Activated CD8-positive, alpha-beta memory T cell treated with anti-CD3 and anti-CD28 coated beads, Interleukin-2, amount 50 U/mL, for 1 hour (primary cell): ENCODE data around the gene NHSL1.

Experiments
- DNase-seq: peaks from one replicate; pipeline ENCODE4 v3.0.0-alpha.2; 2020; ENCODE audit errors: extremely low read depth

Gene NHSL1

DNA sequence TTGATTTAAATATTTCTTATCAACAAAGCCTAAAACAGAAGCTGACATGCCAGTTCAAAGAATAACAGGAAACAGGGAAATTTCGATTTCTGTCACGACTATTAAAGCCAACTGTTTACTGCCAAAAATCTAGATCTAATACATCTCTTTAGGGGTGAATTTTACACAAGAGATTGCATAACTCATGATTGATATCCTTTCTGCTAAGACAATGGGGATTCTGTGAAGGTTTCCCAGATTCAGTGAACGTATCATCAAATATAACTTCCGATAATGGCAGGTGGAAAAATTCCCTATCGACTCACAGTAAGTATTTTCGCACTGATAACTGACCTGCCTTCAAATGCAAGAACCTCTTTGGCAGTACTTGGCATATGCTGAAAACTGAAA, 42.9 kb downstream of the NHSL1 start:
- DNase-seq = no peak

DNA sequence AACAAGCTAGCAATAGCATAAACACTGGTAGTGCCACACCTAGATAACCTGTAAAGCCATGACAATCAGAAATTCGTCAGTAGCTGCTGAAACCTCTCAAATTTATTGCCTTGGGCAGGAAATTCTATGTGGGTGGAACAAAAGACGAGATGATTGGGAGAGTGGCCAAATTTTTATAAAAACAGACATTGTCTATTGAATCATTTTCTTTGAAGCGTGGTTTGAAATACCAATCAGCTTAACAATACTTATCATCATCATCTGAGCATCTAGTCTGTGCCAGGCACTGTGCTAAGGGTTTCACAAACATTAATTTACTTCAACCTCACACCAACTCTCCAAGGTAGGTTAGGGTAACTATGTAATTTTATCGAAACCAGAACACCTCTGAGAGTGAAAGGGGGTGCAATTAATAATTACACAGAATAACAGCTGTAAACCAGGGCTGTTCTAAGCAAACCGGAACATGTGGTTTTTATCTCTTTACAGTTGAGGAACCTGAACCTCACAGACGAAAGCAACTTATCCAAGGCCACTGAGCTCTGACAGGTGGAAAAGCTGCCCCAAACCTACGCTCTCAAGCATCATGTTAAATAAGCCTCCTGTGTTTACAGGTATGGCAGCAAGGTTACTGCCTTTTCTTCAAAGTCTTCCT, 43.4 kb downstream of the NHSL1 start:
- no peak for DNase-seq

GRCh38 chr6:138454981-138455706, 44.1 kb downstream of the NHSL1 start:
- no peak for DNase-seq

- DNase-seq = no peak
These were observed 48.3 kb downstream of the NHSL1 start for GRCh38 chr6:138451043-138451442.

DNA sequence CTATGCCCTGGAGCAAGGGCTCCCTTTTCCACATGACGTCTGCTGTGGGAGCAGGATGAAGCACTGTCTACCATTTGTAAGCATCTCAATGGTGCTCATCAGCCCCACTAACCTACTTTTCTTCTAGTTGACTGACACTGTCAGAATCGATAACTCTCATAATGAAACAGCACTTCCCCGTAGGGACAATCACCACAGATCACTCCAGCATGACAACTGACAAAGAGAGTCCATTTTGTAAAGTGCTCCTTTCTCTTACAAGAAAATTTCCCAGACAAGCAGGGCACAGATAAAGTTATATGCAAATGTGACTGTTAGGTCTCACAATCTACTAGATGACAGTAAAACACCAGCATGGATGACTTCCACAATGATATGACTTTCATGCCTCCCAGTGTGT, 48.8 kb downstream of the NHSL1 start:
- DNase-seq = no peak

GRCh38 chr6:138446821-138447220, 52.5 kb downstream of the NHSL1 start:
- no peak for DNase-seq

DNA sequence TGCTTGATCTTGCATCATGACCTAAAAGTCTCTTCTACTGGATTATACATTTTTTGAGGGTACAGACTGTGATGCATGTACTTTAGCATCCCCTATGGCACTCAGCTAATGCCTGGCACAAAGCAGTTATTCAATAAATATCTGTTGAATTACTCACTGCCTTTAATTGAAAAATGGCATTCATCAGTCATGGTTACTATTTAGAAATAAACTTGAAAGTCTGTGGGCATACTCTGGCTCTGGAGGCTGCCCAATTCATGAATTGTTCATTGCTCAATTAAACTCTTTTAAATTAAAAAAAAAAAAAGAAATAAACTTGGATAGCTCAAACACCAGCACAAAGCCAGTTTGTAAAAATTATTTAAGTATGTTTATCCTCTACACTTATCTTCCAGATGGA, 55.3 kb downstream of the NHSL1 start:
- DNase-seq = no peak

GRCh38 chr6:138442663-138443062, 56.6 kb downstream of the NHSL1 start:
- no peak for DNase-seq

- no peak for DNase-seq
These were observed 57.3 kb downstream of the NHSL1 start for GRCh38 chr6:138441965-138442364.

GRCh38 chr6:138440758-138441357, 58.4 kb downstream of the NHSL1 start:
- DNase-seq = no peak

DNA sequence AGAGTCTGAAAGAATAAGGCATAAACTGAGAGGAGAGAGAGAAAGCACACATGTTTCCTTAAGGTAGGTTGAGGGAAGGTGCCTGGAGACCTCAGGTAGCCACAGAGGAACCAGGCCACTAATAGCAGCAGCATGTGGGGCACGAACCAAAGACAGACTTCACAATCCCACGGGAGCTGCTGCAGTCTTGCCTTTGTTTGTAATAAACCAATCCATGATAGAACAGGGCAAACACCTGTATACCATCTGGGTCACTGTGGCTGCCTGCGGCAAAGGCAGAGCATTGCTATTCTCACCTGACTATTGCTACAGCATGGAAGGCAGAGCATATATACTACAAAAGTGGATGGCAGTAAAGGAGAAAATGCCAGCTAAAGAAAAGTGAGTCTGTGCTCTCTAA, 59.0 kb downstream of the NHSL1 start:
- DNase-seq = no peak

DNA sequence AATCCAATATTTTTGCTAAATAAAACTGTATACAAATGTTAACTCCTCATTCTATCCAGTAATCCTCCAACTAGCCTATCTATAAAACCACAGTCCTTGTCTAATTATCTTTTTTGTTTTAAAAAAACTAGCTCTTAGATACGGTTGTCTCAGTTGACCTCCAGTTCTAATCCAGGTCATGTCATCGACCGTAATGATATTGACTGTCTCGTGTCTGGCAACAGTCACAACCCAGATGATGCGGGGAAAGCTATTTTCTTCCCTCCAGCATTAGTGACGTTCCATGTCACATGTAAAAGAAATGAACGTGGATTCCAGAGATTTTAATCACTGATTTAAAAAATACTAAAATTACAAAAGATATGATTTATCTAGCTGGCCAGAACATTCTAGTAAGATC, 59.7 kb downstream of the NHSL1 start:
- no peak for DNase-seq

- no peak for DNase-seq
These were observed 64.4 kb downstream of the NHSL1 start for GRCh38 chr6:138434925-138435324.

DNA sequence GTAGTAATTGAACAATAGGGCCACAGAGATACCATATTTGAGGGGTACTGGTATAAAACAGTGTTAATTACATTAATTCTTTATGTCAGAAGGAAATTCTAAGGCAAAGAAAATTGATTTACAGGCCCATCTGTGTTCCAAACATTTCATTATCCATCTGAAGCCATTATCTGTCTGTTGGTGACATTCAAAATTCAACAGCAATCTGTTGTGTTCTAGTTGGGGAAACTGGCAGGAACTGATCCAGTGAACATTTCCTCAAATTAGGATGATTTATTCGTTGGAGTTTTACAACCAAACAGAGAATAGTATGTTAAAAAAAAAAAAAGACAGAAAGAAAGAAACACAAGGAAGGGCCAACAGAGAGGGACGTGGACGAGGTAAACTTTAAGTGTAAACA, 65.2 kb downstream of the NHSL1 start:
- no peak for DNase-seq

- DNase-seq = no peak
These were observed 67.3 kb downstream of the NHSL1 start for GRCh38 chr6:138432063-138432356.

DNA sequence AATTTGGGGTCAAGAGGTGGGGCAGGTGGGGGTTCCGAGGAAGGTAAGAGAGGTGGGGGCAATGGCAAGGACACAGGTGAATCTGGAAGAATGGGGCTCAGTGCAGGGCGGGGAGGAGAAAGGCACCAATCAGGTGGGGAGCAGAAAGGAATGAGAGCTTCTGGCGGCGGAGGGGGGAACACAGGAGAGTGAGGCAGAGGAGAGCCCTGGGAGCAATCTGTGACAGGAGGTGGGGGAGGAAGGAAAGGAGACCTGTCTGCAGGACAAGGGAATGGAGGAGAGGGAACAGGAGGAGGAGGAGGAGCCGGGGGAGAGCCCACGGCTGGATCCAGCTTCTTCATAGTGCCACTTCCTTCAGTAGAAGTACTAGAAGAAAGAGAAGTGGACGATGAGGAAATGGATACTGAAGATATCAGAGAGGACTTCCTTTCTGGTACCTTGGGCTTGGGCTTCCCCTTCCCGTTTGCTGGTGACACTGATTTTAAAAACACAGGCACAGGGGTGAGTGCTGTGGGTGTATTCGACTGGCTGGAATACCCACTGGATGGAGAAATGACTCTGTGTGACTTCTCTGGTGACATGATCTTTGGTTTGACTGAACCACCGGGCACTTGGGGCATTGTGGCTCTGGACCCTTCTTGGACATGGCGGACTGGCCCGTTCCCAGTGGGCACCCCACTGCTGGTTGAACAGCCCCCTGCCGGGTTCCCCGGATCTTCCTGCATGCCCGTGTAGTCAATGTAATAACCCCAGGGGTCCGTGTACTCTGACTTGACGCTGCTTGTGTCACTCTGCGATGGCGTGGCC, 67.8 kb downstream of the NHSL1 start:
- no peak for DNase-seq

- DNase-seq = no peak
These were observed 68.7 kb downstream of the NHSL1 start for GRCh38 chr6:138430361-138431145.

- no peak for DNase-seq
These were observed 69.5 kb downstream of the NHSL1 start for GRCh38 chr6:138429761-138430160.

GRCh38 chr6:138428944-138429598, 70.2 kb downstream of the NHSL1 start:
- no peak for DNase-seq

DNA sequence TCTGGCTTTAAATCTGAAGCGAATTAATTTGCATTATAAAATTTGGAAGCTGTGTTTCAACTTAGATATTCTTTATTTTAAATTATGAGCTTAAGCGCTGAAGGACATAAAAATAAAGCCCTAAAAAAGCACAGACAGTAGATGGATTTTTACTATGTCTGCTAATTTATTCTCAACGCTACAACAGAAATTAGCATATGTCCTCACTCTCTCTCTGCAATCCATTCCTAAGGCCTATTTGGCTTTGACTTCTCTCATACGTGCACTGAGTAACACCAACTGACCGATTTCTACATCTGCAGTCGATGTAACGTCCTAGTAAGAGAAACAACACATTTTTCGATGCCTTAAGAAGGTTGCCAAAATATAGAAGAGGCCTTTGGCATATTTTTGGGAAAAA, 71.6 kb downstream of the NHSL1 start:
- no peak for DNase-seq

DNA sequence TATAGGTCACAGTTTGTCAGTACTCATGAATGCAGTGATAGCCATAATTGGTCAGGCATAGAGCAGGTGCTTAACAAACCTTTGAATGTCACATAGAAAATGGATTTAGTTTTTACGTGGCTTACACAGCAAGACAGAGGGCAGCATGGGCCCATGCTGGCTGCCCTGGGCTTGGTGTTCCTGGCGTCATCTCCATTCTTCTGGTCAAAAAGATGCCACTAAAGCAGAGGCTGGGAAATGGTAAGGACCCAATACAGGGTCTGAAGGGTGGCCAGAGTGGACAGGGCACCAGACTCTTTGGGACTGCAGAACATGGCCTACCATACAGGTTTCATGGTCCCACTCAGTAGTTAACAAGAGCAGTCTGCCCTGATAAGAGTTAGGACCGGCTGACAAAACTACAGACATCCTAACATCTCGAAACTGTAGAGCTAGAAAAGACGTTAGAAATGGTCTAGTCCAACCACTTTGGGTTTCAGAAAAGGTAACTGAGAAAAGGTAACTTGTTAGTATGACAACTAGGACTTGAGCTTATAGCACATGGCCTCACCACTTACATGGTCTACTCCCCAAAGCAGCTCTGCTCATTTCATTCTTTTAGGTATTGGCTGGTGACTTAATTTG, 72.7 kb downstream of the NHSL1 start:
- no peak for DNase-seq
